ENCODE measurements around the gene TRAM2.

TRAM2 gene

GRCh38 chr6:52544602-52545405 is 32.1 kb downstream of the TRAM2 start:
- DNase-seq, result no peak

- no peak for DNase-seq
Observed at GRCh38 chr6:52543729-52544601, 32.9 kb downstream of the TRAM2 start.

DNA sequence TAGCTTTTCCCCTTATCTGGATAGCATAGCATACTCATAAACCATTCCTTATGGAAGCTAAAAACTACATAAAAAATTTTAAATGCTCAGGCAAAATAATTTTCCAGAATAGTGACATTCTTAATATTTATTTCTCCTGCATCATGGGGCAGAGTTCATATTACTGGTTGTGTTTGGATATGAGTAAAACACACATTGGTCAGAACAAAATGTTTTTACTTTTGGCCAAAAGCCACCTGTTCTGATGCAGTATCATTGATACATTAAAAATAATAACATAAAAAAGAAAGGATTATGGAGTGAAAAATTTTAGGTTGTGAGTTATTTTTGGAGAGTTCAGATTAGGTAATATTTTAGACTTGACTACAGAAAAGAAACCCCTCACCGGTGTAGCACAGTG is 33.6 kb downstream of the TRAM2 start:
- DNase-seq, result no peak

DNA sequence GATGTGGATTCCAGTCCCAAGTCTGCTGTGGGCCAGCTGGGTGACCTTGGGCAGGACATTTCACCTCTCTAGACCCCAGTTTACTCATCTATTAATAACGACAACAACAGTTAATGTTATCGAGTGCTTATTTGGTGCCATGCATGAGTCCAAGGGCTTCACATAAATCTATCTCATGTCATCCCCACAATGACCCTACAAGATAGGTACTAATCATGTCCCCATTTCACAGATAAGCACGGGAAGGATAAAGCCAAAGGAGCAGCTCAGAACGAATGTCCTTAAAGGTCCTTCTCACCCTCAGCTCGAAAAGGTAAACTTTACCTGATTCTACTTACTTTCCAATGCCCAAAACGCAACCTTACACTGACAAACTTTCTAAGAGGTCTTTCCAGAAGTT is 35.7 kb downstream of the TRAM2 start:
- no peak for DNase-seq

- no peak for DNase-seq
Observed at GRCh38 chr6:52540286-52540902, 36.5 kb downstream of the TRAM2 start.

DNA sequence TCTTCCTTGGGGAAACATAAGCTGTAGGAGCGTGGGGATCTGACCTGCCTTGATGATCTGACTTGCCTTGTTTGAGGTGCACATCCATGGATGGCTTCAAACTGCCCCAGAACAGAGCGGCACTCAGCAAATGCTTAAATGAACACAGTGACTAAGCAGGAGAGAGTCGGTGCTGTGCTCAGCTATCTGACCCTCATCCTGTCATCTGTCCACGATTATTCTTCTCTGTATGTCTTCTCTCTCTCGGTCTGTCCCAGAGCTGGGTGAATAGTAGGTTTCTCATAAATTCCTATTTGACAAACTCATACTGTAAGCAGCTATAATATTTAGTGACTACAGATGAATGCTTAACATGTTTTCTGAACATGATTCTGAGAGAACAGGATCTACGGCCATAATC is 37.3 kb downstream of the TRAM2 start:
- no peak for DNase-seq

DNA sequence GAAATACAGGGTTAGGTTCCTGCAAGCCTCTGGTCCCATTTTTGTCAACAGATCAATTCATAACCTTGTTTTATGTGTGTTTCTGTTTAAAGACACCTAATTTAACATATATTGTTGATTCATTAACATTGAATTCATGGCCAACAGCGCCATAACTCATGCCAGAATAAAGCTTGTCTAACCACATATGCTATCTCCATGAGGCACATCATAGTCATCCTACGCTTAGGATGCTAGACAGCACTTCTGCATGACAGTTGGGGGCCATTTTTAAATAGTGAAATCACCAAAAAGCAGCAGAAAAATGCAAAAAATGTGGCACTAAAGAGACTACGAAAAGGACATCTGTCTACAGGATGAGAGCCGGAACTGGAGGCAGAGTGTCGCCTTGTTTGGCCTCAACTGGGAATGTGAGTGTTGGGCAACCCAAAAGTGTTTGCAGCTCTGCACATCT is 37.9 kb downstream of the TRAM2 start:
- no peak for DNase-seq

DNA sequence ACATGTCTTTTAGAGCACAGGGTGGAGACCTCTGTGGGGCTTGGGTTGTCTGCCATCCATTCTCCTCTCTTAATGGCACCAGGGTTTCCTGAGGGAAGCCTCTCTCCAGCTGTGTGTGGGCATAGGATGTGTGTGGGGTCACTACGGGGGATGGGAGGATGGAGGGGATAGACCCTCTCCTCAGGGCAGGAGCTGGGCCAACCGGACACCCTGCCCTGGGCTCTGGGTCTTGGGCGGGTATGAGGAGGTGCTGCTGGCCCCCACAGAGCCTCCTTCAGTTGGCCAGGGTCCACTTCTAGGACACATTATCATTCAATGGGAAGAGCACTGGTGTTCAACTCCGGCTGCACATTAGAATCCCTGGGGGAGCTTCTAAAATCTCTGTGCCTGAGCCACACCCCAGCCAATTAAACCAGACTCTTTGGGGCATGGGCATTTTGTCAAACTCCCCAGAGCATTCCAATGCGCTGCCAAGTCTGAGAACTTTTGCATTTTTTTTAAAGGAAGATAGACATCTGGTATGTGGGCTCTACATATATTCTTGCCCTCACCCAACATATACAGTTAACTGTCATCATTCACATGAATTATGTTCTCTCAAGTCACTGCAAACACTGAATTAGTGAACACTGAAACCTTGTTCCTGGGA is 38.5 kb downstream of the TRAM2 start:
- no peak for DNase-seq

GRCh38 chr6:52537001-52537753 is 39.7 kb downstream of the TRAM2 start:
- no peak for DNase-seq

- no peak for DNase-seq
Observed at GRCh38 chr6:52536424-52536916, 40.4 kb downstream of the TRAM2 start.

DNA sequence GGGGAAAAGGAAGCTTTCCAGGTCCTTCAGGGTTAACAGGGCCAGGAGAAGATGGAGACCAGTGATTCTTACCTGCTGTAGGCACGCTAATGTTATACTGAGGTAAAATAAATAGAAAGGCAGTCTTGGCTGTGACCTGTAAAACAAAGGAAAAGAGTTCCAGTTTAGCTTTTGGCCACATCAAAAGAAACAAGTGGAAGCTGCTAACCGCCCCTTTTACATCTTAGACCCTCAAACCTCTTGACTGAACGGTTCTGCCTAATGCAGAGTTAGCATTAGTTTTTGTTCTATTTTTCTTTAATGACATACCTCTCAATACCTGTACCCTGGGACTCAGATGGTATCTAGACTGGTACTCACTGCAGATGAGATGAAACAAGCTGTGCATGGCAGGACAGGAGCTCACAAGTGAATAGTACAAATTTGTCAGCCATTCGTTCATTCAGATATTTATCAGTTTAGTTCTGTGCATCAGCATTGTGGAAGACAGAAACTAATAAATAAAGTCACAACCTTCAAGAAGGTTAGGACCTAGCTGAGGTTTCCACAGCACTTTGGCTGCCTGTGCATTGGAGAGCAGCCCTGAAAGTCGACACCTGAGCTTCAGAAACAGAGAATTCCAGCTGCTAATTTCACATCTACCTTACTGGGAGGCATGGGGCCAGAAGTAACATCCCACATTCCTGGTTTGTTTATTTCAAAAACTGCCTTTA is 41.0 kb downstream of the TRAM2 start:
- DNase-seq, result no peak

DNA sequence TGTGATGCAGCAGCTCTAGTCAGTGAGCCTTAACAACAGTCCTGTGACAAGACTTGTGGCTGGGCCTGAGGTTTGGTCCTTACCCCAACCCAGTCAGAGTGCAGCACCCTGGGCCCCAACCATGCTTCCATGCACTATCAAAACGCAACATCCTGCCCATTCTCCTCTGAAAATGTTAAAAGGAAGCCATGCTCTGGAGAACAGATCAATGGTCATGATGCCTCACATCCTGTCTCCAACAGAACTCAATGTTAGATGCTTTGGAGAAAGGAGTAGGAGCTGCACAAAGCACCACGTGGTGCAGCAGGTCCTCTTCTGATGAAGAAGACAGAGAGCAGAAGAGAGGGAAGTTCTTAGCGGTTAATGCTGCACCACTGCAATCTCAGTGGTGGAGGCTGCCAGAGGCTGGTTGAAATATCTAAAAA is 41.9 kb downstream of the TRAM2 start:
- no peak for DNase-seq

- DNase-seq, result no peak
Observed at GRCh38 chr6:52534363-52534762, 42.5 kb downstream of the TRAM2 start.

DNA sequence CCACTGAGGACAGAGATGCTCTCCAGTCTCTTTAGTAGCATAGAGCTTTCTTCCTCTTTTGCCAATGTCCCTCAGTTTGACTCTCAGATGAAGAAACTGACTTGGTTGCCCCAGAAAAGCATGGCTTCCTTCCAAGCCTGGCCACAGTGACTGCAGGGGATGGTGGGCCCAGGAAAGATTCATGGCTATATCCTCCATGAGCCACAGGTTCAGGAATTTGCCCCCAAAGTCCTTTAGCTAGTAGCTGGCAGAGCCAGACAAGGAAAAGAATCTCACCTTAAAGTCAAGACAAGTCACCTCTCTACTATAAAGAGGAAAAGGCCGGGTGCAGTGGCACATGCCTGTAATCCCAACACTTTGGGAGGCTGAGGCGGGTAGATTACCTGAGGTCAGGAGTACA is 43.4 kb downstream of the TRAM2 start:
- no peak for DNase-seq

GRCh38 chr6:52532457-52532856 is 44.4 kb downstream of the TRAM2 start:
- no peak for DNase-seq

- no peak for DNase-seq
Observed at GRCh38 chr6:52531834-52532233, 45.0 kb downstream of the TRAM2 start.

DNA sequence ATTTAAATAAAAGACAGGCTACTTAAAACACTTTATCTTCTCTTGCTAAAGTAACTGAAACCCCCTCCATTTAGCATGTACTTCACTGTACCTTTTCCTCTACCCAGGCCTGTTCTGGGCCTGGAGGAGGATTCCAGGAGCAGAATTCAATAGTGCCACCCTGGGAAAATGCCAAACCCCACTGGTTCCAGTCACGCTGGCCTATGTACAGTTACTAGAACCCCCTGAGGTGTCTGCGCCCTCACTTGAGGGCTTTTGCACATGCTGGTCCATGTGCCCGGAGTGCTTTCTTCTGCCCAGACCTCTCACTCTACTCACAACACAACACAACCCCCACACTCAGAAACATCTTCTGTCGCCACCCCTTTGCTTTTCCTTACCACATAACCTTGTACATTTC is 45.5 kb downstream of the TRAM2 start:
- DNase-seq, result no peak

- no peak for DNase-seq
Observed at GRCh38 chr6:52530351-52530750, 46.5 kb downstream of the TRAM2 start.

GRCh38 chr6:52529311-52529710 is 47.5 kb downstream of the TRAM2 start:
- no peak for DNase-seq

DNA sequence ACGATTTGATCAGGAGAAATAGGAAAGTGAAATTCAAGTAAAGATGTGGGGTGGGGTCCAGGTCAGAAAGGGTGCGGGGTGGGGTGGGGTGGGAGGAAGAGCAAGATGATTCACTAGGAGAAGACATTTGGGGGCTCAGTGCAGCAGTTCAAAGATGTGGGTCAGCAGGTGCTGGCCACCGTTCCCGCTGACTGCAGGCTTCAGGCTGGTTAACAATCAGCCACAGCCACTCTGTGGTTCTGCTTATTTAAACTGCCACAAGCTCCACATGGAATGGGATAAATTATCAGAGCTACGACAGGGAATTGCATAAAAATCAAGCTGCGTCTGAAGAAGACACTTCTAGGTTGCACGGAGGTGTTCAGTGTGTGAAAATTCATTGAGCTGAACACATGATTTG is 49.4 kb downstream of the TRAM2 start:
- DNase-seq, result no peak

DNA sequence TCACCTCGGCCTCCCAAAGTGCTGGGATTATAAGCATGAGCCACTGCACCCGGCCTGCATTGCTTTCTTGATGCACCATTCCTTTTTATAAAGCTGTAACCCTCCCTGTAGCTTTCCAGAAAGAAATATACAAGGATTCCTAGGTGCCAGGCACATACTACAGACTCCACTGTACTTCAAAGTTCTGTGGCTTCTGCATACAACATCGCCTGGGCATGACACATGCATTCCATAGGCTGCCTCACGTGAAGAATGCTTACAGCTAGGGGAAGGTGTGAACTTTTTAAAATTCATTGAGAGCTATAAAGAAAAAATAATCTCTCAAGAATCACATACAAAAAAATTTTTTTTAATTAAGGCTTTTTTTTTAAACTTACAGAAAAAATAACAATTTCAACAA is 50.2 kb downstream of the TRAM2 start:
- no peak for DNase-seq
